K562 (cell line): ENCODE data around the gene FPGS. TPM values are rescaled to one million over a fixed set of nuclear protein-coding genes. Genes with fewer than 3 reads are reported as not detected.

Experiments used
- ARID3A ChIP-seq: IDR thresholded peaks from 2 replicates; pipeline ENCODE4 v1.6.1; 2012; ENCODE audit warnings: low read depth, low read length, improper control_type of control experiment, borderline replicate concordance
- DMBX1 ChIP-seq: fragments of 250-450 bp; sonication (Bioruptor Pico); IDR thresholded peaks from 2 replicates; pipeline ENCODE4 v1.8.0; 2022; ENCODE audit warnings: inconsistent platforms, mild to moderate bottlenecking, moderate library complexity, borderline replicate concordance
- EGR1 ChIP-seq: fragments of 450-650 bp; conservative IDR thresholded peaks from 2 replicates; pipeline ENCODE4 v1.6.1; 2017; ENCODE audit warnings: mild to moderate bottlenecking
- NFRKB ChIP-seq: fragments of 450-650 bp; IDR thresholded peaks from 2 replicates; pipeline ENCODE4 v1.6.1; 2016; ENCODE audit warnings: low read depth
- PKNOX1 ChIP-seq: fragments of 450-650 bp; IDR thresholded peaks from 2 replicates; pipeline ENCODE4 v1.6.1; 2016
- TRIM24 ChIP-seq, 2 experiments: fragments of 450-650 bp; IDR thresholded peaks; 2 replicates each; pipeline ENCODE4 v1.6.1; 2016
- ZBTB33 ChIP-seq: sonication (generic); formaldehyde crosslinking; IDR thresholded peaks from 2 replicates; pipeline ENCODE4 v1.8.1; 2023; ENCODE audit warnings: mild to moderate bottlenecking, missing genetic modification reagents
- ZNF407 ChIP-seq: fragments of 450-650 bp; IDR thresholded peaks from 2 replicates; pipeline ENCODE4 v1.6.1; 2016; ENCODE audit warnings: low read depth
- ZNF511 ChIP-seq: sonication (generic); formaldehyde crosslinking; IDR thresholded peaks from 2 replicates; pipeline ENCODE4 v1.8.0; 2022; ENCODE audit warnings: mild to moderate bottlenecking, missing genetic modification reagents
- polyA plus RNA-seq, 8 experiments: library from polyadenylated mRNA; depleted of rRNA in 4 of 8; stranded (reverse) in 5 of 8; unstranded in 3 of 8; fragments of >200 nt; fragmentation: Nextera tagmentation in 2 of 8; fragmentation: Illumina TruSeq in 1 of 8; extraction: Ambion mirVana in 2 of 8; extraction: Trizol in 1 of 8; gene quantifications; 2 replicates each; pipeline versions ENCODE4 v1.2.1 to v1.2.3, GENCODE V29; 2011 to 2014; ENCODE audit warnings: inconsistent platforms in 1 of 8, missing spikeins in 1 of 8
- total RNA-seq, 7 experiments: library from RNA; depleted of rRNA in 6 of 7; stranded (reverse); fragments of >200 nt in 6 of 7; fragmentation: Illumina TruSeq in 2 of 7; extraction: Trizol in 2 of 7; gene quantifications; 2 replicates each; pipeline versions ENCODE4 v1.2.1 to v1.2.3, GENCODE V29; 2011 to 2021; ENCODE audit warnings: low replicate concordance in 1 of 7

Gene FPGS
- total and polyA plus RNA-seq, 9 of the 15 experiments (the other 6 are each of a cell fraction or from before 2014, with no cell fraction given) = 0.84 to 86.4 (median 59.2) TPM

- TF ChIP-seq ZBTB33 (peak; percentile 44; the same call in 1 of the 2 replicates), DMBX1 (CRISPR knock-in tag) (peak; percentile 85), PKNOX1 (peak; percentile 84), ARID3A (no peak), NFRKB (peak; percentile 95), ZNF407 (no peak), ZNF511 (CRISPR knock-in tag) (no peak; the same call in none of the 2 replicates), TRIM24 (IDR thresholded peaks at IDR 0.05) (no peak; a peak in 1 of 4 replicates), EGR1 (0 out of 2 replicates have a peak, but pooled peaks have one; percentile 10)
Measured at GRCh38 chr9:127862075-127863011, 59.7 kb downstream of the FPGS start (continued).
